Eye (tissue), 1 donor: ENCODE data around the gene SHISAL1.
A peak's percentile ranks its signal among the peaks of the same experiment; 100 is the strongest.

Experiments used
- DNase-seq: peaks from one replicate; pipeline ENCODE4 v3.0.0-alpha.2; 2015

The SHISAL1 gene

DNA sequence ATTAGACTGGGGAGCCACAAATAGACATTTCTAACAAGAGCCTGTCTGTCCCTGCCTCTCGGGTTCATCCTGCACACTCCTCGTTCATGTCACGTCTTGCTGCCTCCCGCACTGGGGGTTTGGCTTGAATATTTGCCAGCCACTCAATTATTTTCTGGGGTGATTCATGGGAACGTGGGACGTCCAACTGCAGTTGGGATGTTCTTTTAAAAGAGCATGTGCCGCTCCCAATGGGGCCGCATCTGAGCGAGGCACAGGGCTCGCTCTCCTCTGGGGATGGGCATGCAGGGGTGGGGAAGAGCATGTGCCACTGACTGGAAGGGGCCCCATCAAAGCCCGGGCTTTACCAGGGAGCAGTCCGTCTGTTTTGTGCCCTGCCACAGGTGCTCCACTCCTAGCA lies 88.6 kb downstream of the SHISAL1 start:
- DNase-seq, result peak; percentile 22

DNA sequence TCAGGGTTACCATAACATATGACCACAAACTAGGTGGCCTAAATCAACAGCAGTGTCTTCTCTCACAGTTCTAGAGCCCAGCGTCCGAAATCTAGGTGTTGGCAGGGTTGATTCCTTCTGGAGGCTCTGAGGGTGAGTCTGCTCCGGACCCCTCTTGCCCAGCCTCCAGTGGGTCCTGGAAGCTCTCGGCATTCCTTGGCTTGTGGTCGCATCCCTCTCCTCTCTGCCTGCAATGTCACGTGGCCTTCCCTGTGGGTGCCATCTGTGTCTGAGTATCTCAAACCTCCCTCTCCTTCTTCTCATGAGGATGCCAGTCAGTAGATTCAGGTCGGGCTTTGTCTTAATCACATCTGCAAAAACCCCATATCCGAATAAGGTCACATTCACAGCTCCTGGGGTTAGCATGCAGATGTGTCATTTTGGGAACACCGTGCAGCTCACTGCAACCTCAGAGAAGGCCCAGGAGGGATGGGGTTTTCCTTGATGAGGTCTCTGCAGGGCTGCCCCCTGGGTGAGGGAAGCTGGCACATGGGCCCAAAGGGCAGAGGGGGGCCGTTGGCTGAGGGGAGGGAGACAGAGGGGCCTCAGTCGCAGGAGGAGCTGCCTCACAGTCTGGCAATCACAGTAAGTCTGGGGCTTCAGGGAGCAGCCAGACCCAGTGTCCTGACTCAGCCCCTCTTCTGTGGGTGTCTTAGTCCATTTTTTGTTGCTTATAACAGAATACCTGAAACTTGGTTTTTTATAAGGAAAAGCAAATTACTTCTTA lies 90.9 kb downstream of the SHISAL1 start:
- DNase-seq, result no peak

DNA sequence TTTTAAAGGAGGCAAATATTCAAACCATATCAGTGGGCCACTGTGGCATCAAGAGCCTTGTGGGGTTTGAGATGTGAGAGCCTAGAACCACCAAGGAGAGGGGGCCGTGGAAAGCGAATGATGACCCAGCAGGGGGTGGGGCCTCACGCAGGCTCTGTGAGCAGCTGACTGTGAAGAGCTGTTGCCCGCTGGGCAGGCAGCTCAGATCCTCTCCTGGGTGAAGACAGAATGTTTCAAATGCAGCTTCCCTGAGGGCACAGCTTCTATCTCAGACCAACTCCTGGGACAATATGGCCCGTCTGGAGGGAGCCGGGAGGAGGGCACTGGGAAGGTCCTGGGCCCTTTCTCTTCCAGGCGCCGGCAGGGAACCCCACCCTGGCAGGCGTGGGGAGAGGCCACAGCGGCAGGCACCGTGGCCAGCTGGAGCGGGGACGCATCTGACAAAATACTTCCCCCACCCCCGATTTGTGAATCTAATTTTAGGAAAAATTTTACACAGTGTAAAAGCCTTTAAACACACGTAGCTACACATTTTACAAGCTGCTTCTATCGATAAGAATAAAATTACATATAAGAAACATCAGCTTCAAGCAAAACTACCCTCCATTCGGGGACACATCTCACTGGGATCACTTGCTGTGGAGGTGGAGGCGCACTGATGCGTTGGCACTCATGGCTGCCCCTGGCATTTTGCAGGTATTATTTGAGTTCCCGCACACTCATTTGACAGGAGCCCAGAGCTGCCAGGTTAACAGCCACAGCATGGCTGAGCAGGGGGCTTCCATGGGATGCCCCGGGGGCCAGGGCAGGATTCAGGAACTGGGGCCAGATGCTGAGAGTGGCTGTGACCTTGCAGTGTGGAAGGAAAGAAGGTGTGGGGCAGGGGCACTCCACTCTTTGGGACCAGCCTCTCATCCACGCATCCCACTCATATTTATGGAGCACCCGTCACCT lies 91.7 kb downstream of the SHISAL1 start:
- no peak for DNase-seq

DNA sequence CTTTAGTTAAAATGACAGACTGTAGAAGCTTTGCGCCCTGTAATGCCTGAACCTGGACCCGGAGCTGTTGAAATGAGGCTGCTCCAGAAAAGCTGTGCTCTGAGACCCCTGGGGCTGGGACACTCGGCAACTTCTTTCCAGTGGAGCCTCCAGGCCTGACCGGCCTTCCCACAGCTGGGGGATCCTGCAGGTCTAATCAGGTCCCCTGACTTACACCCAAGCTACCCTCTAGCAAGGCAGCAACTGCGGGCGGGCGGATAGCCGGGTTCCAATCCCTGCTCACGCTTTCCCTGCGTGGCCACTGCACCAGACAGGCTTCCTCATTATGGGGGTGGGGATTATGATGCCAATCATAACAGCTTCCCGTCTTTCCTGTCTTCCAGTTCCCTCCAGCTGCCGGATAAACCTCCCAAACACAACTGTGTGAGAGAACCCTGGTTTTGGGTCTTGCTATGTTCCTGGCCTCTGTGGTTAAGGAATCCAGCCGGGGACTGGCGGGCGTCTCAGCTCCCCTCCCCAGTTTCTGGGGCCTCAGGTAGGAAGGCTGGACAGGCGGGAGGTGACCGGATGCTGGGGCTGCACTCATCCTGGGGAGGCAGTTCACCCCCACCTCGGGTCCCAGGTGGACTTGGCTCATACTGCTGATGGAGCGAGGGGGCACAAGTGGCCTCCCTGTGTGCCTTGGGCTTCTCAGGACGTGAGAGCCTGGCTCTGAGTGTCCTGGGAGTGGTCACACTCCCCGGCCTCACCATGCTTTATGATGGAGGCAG lies 93.5 kb downstream of the SHISAL1 start:
- DNase-seq, result no peak

DNA sequence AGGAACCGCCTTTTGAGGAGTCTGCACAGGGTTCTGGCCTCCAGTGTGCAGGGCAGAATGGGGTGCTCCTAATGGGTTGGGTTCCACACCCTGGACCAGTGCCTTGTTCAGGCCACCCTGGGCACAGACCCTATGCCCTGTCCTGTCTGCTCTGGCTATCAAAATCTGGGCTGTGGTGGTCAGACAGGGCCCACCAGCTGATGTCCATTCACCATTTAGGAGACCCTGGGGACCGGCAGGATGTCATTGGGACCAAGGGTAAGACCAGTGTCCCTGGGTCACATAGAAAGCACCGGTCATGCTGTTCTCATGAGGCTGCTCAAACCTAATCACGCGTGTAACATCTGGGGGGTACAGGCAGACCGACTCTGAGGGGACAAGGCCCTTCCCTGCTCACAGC lies 94.7 kb downstream of the SHISAL1 start:
- DNase-seq, result no peak

DNA sequence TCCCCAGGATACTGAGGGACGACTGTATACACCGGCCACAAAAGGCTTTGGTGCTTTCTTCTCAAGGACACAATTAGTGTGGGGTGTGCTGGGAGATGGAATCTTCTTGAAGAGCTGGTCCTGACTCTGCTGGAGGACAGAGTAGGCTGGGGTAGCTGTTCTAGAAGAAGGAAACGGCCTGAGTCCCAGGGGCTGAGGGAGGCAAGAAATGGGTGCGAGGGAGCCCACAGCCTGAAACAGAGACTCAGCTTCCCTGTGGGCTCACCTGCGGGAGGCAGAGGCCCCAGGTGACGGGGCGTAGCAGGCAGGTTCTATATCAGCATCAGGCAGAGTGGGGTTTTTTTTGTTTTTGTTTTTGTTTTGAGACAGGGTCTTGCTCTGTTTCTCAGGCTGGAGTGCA lies 95.4 kb downstream of the SHISAL1 start:
- no peak for DNase-seq

DNA sequence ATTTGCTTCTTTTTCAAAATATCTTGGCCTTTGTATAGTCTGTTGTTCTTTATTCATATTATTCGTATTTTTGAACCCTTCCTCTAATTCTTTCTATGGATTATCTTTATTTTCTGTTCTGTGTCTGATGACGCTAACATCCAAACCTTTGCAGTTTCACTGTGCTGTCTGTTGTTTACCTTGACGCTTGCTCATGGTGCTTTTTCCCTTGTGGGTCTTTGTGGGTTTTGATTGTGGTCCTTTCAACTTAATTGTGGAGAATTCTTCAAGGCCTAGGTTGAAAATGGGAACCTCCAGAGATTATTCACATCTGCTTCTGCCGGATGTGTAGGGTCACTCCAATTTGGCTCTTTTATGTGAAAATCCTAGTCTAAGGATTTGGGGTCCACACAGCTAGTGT lies 97.5 kb downstream of the SHISAL1 start:
- DNase-seq, result no peak

DNA sequence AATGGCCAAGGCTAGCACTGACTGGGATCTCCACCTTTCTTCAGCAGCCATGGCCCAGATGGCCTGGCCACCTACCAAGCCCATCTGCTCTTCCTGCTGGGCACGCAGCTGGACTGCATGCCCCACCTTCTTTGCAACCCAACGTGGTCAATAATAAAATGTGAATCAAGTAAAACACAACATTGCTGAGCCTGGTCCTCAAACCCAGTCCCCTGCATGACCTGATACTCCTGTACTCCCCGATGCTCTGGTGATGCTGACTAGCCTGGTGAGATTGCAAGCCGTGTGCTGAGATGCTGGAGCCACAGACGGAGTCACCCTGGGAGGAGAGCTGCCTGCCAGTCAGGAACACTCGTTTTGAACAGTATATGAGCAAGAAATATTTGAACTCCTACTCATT lies 98.0 kb downstream of the SHISAL1 start:
- DNase-seq, result no peak

DNA sequence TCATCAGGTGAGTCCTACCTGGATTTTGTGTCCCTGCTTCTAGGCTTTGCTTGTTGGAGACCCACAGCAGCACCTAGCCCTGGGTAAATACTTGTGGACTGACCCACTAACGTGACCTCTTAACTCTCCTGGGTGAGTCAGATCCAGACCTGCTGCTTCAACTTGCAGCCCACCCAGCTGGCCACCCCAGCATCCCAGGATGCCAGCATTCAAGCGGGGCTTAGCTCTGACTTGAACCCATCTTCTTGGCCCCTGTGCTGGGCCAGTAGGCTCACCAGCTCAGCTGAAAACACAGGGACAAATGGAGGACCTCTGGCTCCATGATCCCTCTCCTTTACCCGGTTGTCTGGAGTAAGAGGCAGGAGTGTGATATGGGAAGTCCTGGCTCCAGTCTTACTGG lies 98.6 kb downstream of the SHISAL1 start:
- no peak for DNase-seq

DNA sequence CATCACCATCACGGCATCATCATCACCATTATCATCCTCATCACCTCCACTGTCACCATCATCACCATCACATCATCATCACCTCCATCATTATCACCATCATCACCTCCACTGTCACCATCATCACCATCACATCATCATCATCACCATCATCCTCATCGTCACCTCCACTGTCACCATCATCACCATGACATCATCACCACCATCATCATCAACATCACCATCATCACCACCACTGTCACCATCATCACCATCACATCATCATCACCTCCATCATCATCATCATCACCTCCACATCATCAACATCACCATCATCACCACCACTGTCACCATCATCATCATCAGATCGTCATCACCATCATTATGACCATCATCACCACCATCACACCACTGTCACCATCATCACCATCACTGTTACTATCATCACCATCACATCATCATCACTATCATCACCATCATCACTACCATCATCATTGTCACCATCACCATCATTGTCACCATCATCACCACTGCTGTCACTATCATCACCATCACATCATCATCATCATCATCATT lies 99.2 kb downstream of the SHISAL1 start:
- DNase-seq, result no peak

DNA sequence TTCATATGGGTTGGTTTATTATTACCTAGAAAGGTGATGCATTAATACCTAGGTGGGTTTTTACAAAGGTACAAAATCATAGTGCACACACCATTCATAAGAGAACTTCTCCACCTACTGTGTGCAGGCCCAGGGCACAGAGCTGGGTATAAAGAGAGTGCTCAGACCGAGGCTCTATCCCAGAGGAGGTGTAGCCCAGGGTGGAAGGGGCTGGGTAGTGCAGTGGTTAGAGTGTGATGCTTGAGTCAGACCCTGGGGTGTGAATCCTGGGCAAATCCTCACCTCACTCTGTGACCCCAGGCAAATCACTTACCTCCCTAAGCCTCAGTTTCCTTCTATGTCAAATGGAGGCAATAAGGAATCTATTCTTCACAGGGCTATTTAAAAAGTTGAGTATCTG lies 99.8 kb downstream of the SHISAL1 start:
- no peak for DNase-seq

DNA sequence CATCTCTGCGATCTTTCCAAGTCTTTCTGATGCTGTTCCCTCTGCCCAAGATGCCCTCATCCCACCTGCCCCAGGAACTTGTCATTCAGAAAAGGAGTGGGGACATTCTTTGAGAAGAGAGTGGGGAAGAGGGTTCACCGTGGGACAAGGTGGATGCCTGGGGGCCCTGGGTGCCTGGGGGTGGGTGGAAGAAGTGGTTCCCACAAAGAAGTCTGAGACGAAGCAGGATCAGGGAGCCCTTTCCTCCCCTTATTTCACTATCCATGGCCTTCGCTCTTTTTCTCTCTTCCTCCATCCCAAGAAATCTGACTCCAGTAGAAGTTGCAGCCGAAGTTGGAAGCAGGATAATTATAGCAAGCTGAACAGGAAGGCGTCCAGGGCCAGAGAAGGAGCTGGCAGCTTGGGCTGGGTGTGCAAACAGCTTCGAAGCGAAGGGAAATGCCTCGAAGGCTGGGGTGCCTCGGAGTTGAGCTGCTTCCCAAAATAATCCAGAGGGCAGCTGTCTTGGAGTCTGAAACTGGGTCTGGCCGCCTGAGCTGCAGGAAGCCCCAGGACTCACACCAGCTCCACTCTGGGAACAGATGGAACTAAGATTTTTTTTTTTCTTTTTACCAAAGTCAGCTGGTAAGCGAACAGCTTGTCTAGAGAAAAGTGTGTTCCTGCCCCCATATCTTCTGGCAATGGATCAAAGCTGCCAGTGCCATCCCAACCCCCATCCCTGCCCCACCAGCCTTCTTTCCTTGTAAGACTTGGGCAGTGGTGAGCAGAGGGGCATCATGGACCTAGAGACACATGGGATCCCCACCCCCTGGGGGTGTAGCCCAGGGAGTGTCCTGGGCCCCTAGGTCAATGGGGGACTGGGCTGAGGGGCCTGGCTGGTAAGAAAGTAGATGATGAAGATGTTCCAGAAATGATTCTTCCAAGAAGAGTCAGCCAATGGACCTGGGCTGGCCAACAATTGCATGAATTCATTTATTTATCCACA lies 100.5 kb downstream of the SHISAL1 start:
- peak; percentile 39 for DNase-seq

DNA sequence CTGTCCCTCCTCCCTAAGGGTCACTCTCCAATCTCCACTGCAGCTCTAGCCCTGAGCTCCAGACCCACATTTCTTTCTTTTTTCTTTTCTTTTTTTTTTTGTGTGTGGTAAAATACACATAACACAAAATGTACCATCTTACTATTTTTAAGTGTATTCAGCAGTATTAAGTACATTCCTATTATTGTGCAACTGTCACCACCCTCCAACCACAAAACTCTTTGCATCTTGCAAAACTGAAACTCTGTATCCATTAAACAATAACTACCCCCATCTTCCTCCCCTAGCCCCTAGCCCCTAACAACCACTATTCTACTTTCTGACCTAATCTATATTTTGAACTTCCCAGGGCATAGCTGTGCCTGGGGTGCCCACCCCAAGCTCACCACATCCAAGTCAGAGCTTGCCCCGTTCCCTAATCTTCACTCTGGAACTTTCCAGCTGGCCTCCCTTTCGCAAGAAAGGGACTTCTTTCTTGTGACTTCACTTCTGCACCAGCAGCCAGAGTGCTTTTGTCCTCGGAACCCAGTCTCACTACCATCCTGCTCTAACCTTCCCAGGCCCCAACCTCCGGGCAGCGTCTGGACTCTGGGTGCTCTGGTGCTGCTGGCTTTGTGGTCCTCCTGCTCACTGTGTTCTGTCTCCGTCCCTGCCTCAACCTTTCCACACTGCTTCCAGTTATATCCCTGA lies 101.3 kb downstream of the SHISAL1 start:
- DNase-seq, result no peak

DNA sequence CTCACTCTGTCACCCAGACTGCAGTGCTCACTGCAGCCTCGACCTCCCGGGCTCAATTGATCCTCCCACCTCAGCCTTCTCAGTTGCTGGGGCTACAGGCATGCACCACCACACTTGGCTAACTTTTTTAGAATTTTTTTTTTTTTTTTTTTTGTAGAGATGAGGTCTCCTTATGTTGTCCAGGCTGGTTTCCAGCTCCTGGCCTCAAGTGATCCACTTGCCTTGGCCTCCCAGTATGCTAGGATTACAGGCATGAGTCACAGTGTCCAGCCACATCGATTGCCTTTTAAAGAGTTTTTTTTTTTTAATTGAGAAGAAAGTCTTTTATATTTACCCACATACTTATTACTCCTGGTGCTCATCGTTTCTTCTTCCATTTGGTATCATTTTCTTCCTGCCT lies 102.0 kb downstream of the SHISAL1 start:
- DNase-seq, result no peak

DNA sequence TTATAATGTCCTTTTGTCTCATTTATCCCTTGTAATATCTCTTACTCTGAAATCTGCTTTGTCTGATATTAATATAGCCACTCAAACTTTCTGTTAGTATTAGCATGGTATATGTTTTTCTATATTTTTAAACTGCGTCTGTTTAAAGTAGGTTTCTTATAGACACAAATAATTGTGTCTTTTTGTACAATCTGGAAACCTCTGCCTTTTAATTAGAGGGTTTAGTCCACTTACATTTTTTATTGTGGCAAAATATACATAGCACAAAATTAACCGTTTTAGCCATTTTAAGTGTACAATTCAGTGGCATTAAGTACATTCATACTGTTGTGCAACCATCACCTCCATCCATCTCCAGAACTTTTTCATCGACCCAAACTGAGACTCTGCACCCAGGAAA lies 103.4 kb downstream of the SHISAL1 start:
- no peak for DNase-seq

DNA sequence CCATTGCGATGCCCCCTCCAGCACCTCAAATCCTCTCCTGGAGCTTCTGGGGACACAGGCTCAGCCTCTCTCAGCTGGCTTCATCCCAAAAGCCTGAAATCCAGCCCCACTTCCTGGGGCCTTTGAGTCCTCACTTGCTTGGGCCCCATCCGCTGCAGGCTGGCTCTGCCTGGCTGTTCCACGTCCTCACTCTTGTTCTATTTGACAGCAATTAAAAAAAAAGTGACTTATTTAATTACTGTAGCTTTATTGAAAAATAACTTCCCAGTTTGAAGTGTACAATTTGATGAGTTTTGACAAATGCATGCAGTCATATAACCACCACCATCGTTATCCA lies 104.8 kb downstream of the SHISAL1 start:
- DNase-seq, result no peak

DNA sequence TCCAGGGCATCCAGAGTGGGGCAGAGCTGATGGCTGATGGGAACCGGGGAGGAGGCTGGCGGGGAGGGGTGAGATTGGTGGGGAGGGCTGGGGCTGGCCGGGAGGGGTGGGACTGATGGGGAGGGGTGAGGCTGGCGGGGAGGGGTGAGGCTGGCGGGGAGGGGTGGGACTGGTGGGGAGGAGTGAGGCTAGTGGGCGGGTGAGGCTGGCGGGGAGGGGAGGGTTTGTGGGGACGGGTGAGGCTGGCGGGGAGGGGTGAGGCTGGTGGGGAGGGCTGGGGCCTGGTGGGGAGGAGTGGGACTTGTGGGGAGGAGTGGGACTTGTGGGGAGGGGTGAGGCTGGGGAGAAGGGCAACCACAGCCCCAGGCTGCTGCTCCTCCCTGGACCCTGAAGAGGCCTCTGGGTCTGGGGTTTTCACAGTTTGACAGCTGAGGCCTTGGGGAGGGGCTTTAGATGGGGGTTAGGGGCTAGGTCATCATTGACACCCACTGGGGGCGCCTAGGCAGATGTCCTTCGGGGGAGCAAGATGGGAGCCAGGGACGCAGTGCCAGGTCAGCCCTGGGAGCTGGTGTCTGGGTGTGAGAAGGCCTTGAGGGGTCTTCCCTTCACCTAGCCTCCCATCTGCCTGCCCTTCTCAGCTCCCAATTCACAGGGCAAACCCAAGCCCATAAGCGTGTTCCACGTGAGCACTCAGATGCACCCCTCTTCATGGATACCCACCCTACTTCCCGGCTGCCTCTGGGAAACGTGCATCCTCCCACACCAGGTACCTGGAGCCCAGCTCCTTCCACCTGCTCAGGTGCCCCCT lies 105.4 kb downstream of the SHISAL1 start:
- DNase-seq, result no peak

DNA sequence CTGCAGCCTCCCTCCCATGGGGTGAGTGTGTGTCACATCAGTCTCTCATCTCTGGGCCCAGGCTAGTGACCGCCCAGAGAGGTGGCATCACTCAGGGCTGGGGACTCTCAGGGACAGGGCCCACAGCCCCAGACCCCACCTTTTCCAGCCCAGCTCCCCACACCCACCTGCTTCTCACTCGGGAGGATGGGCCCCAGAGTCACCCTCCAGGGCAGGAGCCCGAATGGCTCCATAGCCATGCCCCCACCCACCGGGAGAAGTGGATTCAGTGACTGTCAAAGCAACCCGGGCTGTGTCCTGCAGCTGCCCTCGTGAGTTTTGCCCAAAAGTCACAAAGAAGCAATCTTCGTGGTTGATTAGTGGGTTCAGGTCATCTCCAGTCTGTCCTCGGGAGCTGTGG lies 106.1 kb downstream of the SHISAL1 start:
- DNase-seq, result no peak

DNA sequence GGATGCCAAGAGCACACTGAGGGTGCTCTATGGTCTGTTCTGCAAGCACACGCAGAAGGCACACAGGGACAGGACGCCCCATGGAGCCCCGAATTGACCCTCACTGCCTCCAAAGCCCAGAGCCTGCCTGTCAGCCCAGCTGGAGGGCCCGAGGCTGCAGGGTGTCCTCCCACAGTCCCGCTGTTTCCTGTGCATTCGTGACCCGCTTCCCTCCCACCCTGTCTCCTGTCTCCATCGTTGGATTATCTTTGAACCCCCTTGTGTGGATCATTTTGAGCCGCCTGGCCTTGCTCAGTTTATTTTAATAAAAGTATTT lies 106.5 kb downstream of the SHISAL1 start:
- DNase-seq, result no peak

DNA sequence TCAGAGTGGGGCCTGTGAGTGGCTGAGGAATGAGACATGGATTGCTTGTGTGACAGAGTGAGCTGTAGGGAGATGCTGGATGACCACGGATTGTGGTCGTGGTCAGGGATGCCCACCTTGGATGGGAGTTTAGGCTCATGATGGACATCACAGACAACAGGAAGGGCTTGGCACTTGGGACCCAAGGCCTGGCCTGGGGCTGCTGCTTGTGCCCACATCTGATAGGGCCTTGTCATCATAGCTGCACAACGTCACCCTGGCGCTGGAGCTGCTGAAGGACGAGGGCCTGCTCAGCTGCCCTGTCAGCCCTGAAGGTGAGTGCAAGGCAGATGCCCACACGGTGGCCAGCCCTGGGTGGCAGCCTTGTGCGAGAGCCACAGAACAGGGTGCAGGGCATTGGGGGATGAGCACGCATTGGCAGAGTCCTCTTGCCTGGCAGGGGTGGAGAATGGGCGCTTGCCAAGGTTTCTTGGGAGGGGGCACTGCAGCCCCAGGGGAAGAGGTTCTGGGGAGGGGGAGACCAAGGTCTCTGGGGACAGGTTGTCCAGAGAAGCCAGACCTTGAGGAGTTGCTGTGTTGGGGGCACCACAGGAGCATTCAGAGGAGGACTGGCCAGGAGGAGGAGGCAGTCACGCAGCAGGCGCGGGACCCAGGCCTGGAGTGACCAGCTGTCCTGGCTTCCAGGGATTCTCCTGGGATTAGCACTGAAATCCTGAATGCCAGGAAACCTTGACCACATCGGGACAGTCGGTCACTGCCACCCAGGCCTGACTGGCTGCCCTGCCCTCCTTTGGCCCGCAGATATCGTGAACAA lies 107.0 kb downstream of the SHISAL1 start:
- DNase-seq, result no peak
